Fibroblast of villous mesenchyme (primary cell): ENCODE measurements around the gene BSND. TPM values are rescaled to one million over a fixed set of nuclear protein-coding genes. Genes with fewer than 3 reads are reported as not detected.
"Not testable (repeated sequence)": the region's sequence is repeated elsewhere in the genome, so short reads cannot be mapped to it uniquely, and the experiment has no call there.

Experiments
- DNase-seq: peaks from one replicate; pipeline ENCODE4 v3.0.0-alpha.2; 2010; ENCODE audit warnings: low read depth
- H3K4me3 ChIP-seq: 2 replicates; pipeline ENCODE4 v1.5.1; 2011; ENCODE audit warnings: low read depth, mild to moderate bottlenecking, low read length
- total RNA-seq: library from RNA; depleted of rRNA; stranded (reverse); fragments of >200 nt; gene quantifications from 2 replicates; pipeline ENCODE4 v1.2.3, GENCODE V29; 2012
- TF ChIP-seq, protein P1 (sequence below): IDR thresholded peaks from 2 replicates; pipeline ENCODE4 v1.5.1; 2012; ENCODE audit warnings: low read depth, mild to moderate bottlenecking, low read length; ENCODE audit not compliant: insufficient read depth

Gene BSND
- total RNA-seq, 1 donor, result not detected

DNA sequence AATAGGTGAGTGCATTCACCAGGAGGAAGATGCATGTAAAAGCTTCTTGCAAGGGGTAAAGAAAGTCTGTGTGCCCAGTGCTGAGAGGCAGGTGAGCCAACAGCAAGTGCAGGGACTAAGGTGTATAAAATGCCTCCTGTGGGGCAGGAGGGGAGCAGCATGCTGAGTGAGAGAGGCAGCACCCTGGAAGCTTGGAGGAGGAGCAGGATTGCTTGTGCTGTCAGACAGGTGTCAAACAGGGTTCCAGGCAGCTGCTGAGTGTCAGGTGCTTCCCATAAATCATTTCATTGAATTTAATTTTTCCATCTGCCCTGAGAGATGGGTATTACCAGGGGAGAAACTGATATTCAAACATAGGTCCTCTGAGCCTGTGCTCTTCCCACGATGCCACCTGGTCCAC lies 13.9 kb downstream of the BSND start:
- TF ChIP-seq, protein P1, sequence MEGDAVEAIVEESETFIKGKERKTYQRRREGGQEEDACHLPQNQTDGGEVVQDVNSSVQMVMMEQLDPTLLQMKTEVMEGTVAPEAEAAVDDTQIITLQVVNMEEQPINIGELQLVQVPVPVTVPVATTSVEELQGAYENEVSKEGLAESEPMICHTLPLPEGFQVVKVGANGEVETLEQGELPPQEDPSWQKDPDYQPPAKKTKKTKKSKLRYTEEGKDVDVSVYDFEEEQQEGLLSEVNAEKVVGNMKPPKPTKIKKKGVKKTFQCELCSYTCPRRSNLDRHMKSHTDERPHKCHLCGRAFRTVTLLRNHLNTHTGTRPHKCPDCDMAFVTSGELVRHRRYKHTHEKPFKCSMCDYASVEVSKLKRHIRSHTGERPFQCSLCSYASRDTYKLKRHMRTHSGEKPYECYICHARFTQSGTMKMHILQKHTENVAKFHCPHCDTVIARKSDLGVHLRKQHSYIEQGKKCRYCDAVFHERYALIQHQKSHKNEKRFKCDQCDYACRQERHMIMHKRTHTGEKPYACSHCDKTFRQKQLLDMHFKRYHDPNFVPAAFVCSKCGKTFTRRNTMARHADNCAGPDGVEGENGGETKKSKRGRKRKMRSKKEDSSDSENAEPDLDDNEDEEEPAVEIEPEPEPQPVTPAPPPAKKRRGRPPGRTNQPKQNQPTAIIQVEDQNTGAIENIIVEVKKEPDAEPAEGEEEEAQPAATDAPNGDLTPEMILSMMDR, result no peak
- H3K4me3 ChIP-seq, result no peak overlapping the region
- no peak for DNase-seq

DNA sequence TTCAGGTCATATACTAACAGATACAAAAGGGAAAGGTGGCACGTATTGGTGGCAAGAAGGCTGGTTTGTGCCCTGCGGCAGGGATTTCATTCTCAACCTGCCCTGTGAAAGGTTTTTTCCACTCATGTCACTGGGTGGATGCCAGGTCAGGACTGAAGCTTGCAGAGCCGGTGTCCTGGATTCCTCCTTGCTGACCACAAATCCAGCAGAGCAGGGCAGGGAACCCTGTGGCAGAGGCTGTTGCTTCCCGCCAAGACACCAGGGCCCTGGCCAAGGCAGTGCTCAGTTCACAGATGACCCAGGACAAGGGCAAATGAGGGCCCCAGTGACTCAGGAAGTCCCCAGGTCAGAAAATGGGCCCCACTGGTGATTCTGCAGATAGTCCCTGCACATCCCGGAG lies 16.4 kb downstream of the BSND start:
- DNase-seq, result no peak
- TF ChIP-seq, protein P1, result no peak
- H3K4me3 ChIP-seq, result no peak overlapping the region

DNA sequence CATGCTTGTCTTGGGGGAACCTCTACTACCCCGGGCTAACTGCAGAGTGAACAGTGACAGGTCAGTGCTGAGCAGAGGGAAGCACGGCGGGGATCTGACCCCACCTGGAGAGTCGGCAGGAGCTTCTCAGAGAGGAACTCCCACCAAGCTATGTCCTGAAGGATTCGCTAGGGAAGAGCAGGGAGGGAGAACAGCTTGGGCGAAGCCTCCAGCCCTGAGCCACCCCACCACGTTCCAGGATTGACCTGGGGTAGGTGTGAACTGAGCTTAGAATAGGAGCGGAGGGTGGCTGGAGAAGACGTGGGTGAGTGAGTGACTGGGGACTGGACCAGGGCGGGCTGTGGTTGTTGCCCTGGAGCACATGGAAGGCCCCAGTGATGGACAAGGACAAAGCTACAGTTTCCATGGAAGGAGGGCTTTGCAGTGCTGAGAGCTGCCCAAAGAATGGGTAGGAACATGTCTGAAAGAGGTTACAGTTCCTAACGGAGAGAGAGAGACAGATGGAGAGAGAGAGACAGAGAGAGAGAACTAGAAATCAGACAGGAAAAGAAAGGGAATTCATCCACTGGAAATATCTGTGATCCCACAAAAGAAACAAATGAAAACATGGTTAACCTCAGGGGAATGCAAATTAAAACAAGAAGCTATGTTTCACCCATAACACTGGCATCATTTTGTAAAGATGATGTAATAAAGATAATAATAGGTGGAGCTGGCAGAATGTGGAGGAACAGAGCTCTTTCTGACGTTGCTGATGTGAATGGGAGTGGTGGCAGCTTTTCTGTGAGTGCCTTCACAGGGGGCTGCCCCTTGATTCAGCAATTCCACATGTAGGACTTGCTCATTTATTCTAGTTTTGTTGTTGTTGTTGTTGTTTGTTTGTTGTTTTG lies 17.2 kb downstream of the BSND start:
- TF ChIP-seq, protein P1, result no peak
- no peak overlapping the region for H3K4me3 ChIP-seq
- peak; percentile 10 for DNase-seq

DNA sequence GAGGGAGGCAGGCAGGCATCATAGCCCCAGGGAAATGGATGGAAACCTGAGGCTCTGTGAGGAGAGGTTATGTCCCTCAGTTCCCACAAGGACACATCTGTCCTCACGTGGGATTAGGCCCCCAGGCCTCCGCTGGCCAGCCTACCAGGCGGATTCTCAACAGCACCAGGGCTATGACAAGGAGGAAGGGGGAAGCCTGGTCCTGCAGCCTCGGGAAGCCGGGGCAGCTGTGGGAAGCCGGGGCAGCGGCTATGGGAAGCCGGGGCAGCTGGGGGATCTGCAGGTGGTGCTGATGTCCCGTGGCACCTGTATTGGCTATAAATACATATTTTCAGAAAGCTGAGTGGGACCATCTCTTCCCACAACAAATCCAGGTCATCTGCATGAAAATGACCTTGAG lies 19.7 kb downstream of the BSND start:
- no peak for DNase-seq
- TF ChIP-seq, protein P1, result no peak
- no peak overlapping the region for H3K4me3 ChIP-seq

DNA sequence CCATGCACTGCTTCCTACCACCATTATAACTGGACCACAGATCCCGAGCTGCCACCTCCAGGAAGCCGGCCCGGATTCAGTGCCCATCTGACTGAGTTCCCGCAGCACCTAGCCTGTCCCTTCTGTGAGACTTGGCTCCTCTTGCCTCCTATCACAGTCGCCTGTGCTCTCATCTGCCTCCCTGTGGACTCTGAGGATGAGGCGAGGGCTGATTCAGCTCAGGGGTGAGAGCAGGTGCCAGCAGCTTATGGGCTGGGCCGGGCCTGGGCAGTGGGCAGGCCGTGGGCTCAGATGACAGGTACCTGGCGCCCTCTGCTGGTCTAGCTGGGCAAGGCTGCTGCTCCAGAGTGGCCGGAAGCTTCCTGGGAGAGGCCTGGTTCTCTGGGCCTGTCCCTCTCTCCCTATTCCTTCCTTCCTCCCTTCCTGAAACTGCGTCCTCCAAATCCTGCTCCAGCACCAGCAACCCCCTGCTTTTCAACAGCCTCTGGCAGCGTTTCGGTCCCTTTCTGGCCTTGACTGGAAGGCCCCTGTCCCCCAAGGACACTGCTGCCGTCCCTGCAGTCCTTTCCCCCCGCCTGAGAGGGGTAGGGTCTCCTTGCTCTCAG lies 23.3 kb downstream of the BSND start:
- peak; percentile 83 for DNase-seq
- H3K4me3 ChIP-seq, result no peak overlapping the region
- TF ChIP-seq, protein P1, result peak; percentile 91

DNA sequence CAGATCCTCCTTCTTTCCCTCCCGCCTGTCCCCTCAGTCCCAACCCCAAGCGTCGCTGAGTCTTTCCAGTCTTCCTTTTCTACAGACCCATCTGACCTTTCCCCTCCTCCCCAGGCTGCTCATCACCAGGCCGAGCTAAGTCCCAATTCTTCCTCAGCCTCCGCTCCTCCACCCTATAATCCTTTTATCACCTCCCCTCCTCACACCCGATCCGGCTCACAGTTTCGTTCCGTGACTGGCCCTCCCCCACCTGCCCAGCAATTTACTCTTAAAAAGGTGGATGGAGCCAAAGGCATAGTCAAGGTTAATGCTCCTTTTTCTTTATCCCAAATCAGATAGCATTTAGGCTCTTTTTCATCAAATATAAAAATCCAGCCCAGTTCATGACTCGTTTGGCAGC lies 25.4 kb downstream of the BSND start:
- not testable (repeated sequence) for DNase-seq, H3K4me3 ChIP-seq

DNA sequence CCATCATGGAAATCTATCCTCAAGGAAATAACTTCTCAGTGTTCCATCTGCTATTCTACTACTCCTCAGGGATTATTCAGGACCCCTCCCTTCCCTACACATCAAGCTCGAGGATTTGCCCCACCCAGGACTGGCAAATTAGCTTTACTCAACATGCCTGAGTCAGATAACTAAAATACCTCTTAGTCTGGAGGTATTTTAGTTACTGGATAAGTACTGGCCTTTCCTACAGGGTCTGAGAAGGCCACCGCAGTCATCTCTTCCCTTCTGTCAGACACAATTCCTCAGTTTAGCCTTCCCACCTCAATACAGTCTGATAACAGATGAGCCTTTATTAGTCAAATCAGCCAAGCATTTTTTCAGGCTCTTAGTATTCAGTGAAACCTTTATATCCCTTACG lies 27.9 kb downstream of the BSND start:
- not testable (repeated sequence) for DNase-seq, H3K4me3 ChIP-seq

DNA sequence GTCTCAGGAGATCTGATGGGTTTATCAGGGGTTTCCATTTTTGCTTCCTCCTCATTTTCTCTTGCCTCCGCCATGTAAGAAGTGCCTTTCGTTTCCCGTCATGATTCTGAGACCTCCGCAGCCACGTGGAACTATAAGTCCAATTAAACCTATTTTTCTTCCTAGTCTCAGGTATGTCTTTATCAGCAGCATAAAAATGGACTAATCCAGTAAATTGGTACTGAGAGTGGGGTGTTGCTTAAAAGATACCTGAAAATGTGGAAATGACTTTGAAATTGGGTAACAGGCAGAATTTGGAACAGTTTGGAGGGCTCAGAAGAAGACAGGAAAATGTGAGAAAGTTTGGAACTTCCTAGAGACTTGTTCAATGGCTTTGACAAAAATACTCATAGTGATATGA lies 32.4 kb downstream of the BSND start:
- H3K4me3 ChIP-seq, DNase-seq: not testable (repeated sequence)
